Mucosa of descending colon (tissue), 3 donors: Measurements from ENCODE around the gene UGP2. TPM values are rescaled to one million over a fixed set of nuclear protein-coding genes. Genes with fewer than 3 reads are reported as not detected.

Experiments used
- ATAC-seq: fragments of 200-7000 bp; cut with Tn5 transposase; one replicate; pipeline ENCODE4 v1.9.1; 2020; ENCODE audit warnings: mild to moderate bottlenecking, moderate library complexity
- DNase-seq, 3 donors: peaks; one replicate each; pipeline ENCODE4 v3.0.0-alpha.2; 2020
- H3K36me3 ChIP-seq: fragments of 200-600 bp; one replicate; pipeline ENCODE4 v1.8.0; 2021; ENCODE audit warnings: low read depth, mild to moderate bottlenecking
- H3K4me1 ChIP-seq: fragments of 200-600 bp; one replicate; pipeline ENCODE4 v1.8.0; 2021; ENCODE audit warnings: low read depth, mild to moderate bottlenecking
- H3K4me3 ChIP-seq: fragments of 200-600 bp; one replicate; pipeline ENCODE4 v1.8.0; 2021; ENCODE audit warnings: mild to moderate bottlenecking
- H3K9me3 ChIP-seq: fragments of 200-600 bp; one replicate; pipeline ENCODE4 v1.8.0; 2021; ENCODE audit warnings: mild to moderate bottlenecking
- CTCF ChIP-seq: fragments of 200-600 bp; IDR thresholded peaks from one replicate; pipeline ENCODE4 v1.8.0; 2022; ENCODE audit warnings: antibody characterized with exemption, mild to moderate bottlenecking
- intact Hi-C, 2 donors: fragments of 100-400 bp; cut with DNase I in 1 of 2; cut with micrococcal nuclease in 1 of 2; formaldehyde crosslinking; loops; one replicate each; pipeline versions ENCODE4 v1.11.0 to v1.11.1; 2022; cut with DNase I, micrococcal nuclease
- total RNA-seq, 3 donors: library from RNA; stranded (reverse); fragmentation: NEBNext Ultra II Directional in 2 of 3; extraction: Animal tissue kit (Norgen Biotek cat#: 25700) in 2 of 3; gene quantifications; one replicate each; pipeline versions ENCODE4 v1.2.1 to v1.2.4, GENCODE V29; 2021 to 2023
- donor health status: DM: no; HTN: no; CAD: no; lungs with moderate emphysema.
- donor health status: DM: no; HTN: no; CAD: no.
- donor health status: DM: no; HTN: yes; CAD: no.

The UGP2 gene
- total RNA-seq, 3 donors from 2014 or later: 408 to 683 (median 538) TPM

- DNase-seq: peak in 1 of 3 donors; percentile 63
Observed at GRCh38 chr2:63888490-63889402, 47.0 kb downstream of the UGP2 start.

GRCh38 chr2:63890678-63891077, 49.0 kb downstream of the UGP2 start:
- no peak overlapping the region for H3K4me3 ChIP-seq
- TF ChIP-seq CTCF: no peak
- ATAC-seq (no peak), DNase-seq (no peak)
- intact Hi-C loops: no loop called here
- H3K9me3 ChIP-seq: no peaks in the 10 kb centered on the region
- no peaks in the 10 kb centered on the region for H3K36me3 ChIP-seq
- H3K4me1 ChIP-seq: no peaks in the 10 kb centered on the region

More at GRCh38 chr2:63888490-63889402, 47.0 kb downstream of the UGP2 start:
- TF ChIP-seq CTCF: peak; percentile 49
- Histone ChIP-seq H3K4me3 (no peak overlapping the region), H3K36me3 (no peaks in the 10 kb centered on the region), H3K9me3 (no peaks in the 10 kb centered on the region), H3K4me1 (no peaks in the 10 kb centered on the region)
- intact Hi-C loops: no loop called here
- ATAC-seq: peak; percentile 83

GRCh38 chr2:63891488-63892030, 49.9 kb downstream of the UGP2 start:
- TF ChIP-seq CTCF: no peak

GRCh38 chr2:63893163-63893562, 51.5 kb downstream of the UGP2 start:
- DNase-seq: no peak
- Histone ChIP-seq H3K4me3 (no peak overlapping the region), H3K36me3 (no peaks in the 10 kb centered on the region), H3K4me1 (no peaks in the 10 kb centered on the region), H3K9me3 (no peaks in the 10 kb centered on the region)
- TF ChIP-seq CTCF: no peak
- intact Hi-C loops: no loop called here
- no peak for ATAC-seq

More at GRCh38 chr2:63891488-63892030, 49.9 kb downstream of the UGP2 start:
- intact Hi-C loops: no loop called here
- H3K4me3 ChIP-seq: no peak overlapping the region
- no peaks in the 10 kb centered on the region for H3K9me3 ChIP-seq
- DNase-seq (no peak), ATAC-seq (no peak)
- H3K36me3 ChIP-seq: no peaks in the 10 kb centered on the region
- no peaks in the 10 kb centered on the region for H3K4me1 ChIP-seq

- DNase-seq (no peak), ATAC-seq (no peak)
- intact Hi-C loops: no loop called here
- TF ChIP-seq CTCF: no peak
- H3K4me1 ChIP-seq: no peaks in the 10 kb centered on the region
- no peaks in the 10 kb centered on the region for H3K9me3 ChIP-seq
- no peak overlapping the region for H3K4me3 ChIP-seq
- H3K36me3 ChIP-seq: no peaks in the 10 kb centered on the region
Observed at GRCh38 chr2:63894167-63894566, 52.5 kb downstream of the UGP2 start.
